ENCODE results near the gene ITGAL.
"Not testable (repeated sequence)": the region's sequence is repeated elsewhere in the genome, so short reads cannot be mapped to it uniquely, and the experiment has no call there.

The ITGAL gene

DNA sequence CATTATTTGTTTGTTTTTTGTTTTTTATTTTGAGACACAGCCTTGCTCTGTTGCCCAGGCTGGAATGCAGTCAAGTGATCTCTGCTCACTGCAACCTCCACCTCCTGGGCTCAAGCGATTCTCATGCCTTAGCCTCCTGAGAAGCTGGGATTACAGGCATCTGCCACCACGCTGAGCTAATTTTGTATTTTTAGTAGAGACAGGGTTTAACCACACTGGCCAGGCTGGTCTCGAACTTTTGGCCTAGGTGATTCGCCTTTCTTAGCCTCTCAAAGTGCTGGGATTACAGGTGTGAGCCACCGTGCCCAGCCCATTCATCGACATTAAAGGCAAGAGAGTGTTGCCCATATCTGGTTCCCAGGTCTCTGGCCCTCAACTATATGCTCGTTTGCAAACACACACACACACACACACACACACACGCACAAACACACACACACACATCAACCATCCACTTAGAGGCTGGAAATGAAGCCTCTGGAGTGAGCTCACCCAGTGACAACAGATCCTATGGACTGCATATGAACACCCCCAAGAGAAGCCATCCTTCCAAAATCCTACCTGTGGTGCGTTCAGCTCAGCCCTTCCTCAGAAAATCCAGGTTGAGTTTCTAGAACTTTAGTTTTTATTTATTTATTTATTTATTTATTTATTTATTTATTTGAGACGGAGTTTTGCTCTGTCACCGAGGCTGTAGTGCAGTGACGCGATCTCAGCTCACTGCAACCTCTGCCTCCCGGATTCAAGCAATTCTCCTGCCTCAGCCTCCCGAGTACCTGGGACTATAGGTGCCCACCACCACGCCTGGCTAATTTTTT, 14.6 kb upstream of the ITGAL start:
- no peak for DNase-seq

- DNase-seq = peak; percentile 97
Observed at GRCh38 chr16:30458561-30459394, 13.8 kb upstream of the ITGAL start.

DNA sequence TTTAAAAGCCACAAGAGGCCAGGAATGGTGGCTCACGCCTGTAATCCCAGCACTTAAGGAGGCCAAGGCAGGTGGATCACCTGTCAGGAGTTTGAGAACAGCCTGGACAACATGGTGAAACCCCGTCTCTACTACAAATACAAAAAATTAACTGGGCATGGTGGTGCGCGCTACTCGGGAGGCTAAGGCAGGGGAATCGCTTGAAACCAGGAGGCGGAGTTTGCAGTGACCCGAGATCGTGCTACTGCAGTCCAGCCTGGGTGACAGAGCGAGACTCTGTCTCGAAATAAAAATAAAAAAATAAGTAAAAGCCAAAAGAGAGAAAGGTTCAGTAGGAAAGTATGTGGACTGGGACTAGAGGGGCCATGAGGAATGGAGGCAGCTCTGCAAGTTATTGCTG, 13.1 kb upstream of the ITGAL start:
- DNase-seq = no peak

DNA sequence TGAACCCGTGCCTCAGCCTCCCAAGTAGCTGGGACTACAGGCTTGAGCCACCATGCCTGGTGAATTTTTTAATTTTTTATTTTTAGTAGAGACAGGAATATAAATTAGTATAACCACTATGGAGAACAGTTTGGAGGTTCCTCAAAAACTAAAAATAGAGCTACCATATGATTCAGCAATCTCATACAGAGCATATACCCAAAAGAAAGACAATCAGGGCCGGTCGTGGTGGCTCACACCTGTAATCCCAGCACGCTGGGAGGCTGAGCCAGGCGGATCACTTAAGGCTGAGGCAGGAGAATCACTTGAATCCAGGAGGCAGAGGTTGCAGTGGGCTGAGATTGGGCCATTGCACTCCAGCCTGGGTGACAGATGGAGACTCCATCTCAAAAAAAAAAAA, 11.1 kb upstream of the ITGAL start:
- not testable (repeated sequence) for DNase-seq

- DNase-seq = no peak
Observed at GRCh38 chr16:30464078-30464477, 8.5 kb upstream of the ITGAL start.

DNA sequence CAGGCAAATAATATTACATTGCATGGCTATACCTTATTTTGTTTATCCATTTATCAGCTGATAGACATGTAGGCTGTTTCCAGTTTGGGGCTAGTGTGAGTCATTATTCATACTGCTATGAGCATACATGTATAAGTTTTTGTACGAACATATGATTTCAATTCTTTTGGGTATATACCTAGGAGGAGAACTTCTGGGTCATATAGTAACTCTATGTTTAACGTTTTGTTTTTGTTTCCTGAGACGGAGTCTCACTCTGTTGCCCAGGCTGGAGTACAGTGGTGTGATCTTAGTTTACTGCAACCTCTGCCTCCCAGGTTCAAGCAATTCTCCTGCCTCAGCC, 2.4 kb upstream of the ITGAL start:
- DNase-seq = peak; percentile 58

DNA sequence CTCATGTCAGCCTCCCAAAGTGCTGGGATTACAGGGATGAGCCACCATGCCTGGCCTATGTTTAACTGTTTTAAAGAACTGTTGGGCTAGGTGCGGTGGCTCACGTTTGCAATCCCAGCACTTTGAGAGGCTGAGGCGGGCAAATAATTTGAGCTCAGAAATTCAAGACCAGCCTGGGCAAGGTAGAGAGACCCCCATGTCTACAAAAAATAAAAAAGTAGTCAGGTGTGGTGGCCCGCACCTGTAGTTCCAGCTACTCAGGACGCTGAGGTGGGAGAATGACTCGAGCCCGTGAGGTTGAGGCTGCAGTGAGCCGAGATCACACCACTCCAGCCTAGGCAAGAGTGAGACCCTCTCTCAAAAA, 1.9 kb upstream of the ITGAL start:
- DNase-seq = no peak

GRCh38 chr16:30473231-30474073, 910 bp downstream of the ITGAL start:
- DNase-seq = peak; percentile 73

- DNase-seq = no peak
Observed at GRCh38 chr16:30474074-30474452, 1.5 kb downstream of the ITGAL start.

DNA sequence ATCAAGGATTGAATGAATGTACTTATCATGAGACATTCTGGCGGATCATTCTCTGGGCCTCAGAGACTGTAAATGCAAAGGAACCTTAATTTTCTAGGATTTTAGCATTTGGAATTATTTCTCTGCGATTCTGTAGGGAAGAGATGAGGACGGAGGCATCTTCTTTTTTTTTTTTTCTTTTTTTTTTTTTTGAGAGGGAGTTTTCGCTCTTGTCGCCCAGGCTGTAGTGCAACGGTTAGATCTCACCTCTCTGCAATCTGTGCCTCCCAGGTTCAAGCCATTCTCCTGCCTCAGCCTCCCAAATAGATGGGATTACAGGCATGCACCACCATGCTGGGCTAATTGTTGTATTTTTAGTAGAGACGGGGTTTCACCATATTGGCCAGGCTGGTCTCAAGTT, 2.1 kb downstream of the ITGAL start:
- no peak for DNase-seq

GRCh38 chr16:30476991-30477390, 4.4 kb downstream of the ITGAL start:
- DNase-seq = no peak

- DNase-seq = not testable (repeated sequence)
Observed at GRCh38 chr16:30477773-30478172, 5.2 kb downstream of the ITGAL start.

DNA sequence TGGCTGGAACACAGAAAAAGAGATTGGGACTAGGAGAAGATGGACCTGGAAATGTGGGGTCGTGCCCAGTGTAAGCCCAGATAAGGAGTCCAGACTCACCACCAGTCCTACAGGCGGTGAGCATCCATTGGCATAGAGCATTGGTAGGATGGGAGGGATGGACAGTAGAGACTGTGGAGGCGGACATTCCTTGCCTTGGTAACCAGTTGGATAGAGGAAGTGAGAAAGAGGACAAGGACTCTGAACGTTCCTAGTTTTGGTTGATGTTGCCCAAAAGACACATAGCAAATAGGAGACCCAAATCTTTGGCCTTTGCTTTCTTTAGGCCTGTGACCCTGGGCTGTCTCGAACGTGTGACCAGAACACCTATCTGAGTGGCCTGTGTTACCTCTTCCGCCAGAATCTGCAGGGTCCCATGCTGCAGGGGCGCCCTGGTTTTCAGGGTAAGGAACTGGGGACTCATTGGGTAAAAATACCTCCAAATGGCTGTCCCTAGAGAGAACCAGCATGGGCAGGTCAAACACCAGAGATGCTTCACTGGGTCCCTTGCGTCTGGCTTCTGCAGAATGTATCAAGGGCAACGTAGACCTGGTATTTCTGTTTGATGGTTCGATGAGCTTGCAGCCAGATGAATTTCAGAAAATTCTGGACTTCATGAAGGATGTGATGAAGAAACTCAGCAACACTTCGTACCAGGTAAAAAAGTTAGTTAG, 6.4 kb downstream of the ITGAL start:
- no peak for DNase-seq

GRCh38 chr16:30481381-30481780, 8.8 kb downstream of the ITGAL start:
- no peak for DNase-seq

DNA sequence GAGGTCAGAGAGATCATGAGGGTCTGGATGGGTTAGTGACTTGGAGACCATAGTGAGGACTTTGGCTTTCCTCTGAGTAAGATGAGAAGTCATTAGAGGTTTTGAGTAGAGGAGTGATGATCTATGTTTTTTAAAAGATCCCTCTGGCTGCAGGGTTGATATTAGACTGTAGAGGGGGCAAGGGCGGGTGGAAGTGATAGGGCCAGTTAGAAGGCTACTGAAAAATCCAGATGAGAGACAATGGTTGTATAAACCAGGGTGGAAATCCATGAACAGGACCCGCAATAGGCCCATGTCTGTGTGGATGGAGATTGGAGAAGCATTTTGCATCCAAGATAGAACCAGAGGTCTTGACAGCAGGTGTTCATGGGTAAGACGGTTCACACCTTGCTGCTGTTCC, 9.8 kb downstream of the ITGAL start:
- DNase-seq = no peak

GRCh38 chr16:30484887-30485286, 12.3 kb downstream of the ITGAL start:
- no peak for DNase-seq

GRCh38 chr16:30485818-30486436, 13.4 kb downstream of the ITGAL start:
- DNase-seq = no peak

GRCh38 chr16:30488764-30489605, 16.4 kb downstream of the ITGAL start:
- no peak for DNase-seq

GRCh38 chr16:30490210-30490609, 17.7 kb downstream of the ITGAL start:
- no peak for DNase-seq

GRCh38 chr16:30491229-30491628, 18.7 kb downstream of the ITGAL start:
- no peak for DNase-seq

DNA sequence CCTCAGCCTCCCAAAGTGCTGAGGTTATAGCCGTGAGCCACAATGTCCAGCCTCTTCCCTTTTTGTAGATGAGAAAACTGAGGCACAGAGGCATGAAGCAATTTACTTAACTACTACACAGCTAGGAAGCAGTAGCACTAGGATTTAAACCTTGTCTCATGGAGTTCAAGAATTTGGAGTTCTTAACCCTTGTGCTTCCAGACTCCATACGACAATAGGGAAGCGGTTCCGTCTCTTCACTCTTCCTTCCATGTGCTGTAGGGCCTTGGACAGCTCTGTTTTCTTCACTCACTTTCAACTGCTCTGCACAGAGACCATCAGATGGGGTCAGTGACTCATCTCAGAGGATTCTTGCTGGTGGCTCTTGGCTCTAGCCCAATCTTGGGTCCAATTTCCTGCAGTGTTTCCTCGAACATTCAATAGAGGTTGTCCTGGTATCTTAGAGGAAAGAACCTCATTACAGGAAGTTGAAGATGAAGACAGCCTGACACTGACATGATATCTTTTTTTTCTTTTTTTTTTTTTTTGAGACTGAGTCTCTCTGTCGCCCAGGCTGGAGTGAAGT, 19.3 kb downstream of the ITGAL start:
- DNase-seq = peak; percentile 20

All from activated CD4-positive, alpha-beta T cell treated with anti-CD3 and anti-CD28 coated beads, Interleukin-2, Interleukin-6, amounts not matched to agents 100 ng/mL and 50 ng/mL, durations not matched to agents 16 hours and 8 hours (primary cell).